SKM-1 (cell line): Measurements from ENCODE around the gene MAK.
"Not testable (repeated sequence)": the region's sequence is repeated elsewhere in the genome, so short reads cannot be mapped to it uniquely, and the experiment has no call there.

Experiments
- DNase-seq: peaks from one replicate; lab custom pipeline; 2025; ENCODE audit not compliant: unreplicated experiment; lab: John Stamatoyannopoulos, UW

The MAK gene

DNA sequence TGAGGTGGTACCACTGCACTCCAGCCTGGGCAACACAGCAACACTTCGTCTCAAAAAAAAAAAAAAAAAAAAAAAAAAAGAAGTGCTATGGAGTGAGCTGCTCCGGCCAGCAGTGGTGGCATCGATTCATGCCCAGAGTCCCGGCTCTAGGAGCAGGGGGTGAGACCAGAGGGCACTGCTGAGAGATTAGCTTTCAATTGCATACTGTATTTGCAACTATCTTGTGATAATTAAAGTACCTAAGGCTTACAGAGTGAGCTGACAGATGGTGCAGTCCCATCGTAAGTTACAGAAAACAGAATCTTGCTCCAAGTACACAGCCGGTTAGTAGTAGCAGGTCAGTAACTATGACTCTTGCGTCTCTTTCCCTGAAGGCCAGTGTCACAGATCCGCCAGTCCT, 59.3 kb downstream of the MAK start:
- DNase-seq, result no peak

DNA sequence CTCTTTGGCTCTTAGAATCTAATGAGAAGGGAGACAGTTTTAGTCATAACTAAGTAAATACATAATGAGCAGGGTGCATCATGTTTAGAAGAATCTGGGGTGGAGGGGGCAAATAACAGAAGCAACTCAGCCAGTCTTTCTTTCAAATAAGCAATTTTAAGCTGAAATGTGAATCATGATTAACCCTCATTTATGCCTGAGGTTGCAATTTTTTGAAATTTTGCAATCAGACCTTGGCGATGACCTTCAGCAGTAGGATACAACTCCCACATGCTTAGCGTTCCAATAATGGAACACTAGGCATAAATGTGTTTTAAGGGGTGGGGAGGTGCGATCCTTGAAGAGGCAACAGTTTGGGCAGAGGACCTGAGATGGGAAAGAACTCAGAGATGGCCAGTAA, 60.1 kb downstream of the MAK start:
- DNase-seq, result no peak

- DNase-seq, result no peak
These were observed 66.9 kb downstream of the MAK start for GRCh38 chr6:10771371-10771894.

DNA sequence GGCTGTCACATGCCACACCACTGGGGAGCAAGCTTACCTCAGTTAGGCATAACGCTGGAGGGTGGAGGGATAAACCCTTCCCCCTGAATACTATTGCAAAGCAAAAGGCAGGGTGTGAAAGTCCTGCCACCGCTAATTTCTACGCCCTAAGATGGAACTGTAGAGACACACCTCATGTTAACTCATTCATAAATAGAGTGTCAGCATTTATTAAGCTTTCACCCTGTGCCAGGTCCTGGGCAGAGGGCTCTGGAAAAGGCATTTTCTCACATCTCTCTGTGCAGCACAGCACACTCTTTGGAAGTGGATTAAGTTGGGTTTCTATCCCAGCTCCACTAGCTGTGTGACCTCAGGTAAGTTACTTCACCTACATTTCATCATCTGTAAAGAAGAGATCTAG, 68.9 kb downstream of the MAK start:
- no peak for DNase-seq

DNA sequence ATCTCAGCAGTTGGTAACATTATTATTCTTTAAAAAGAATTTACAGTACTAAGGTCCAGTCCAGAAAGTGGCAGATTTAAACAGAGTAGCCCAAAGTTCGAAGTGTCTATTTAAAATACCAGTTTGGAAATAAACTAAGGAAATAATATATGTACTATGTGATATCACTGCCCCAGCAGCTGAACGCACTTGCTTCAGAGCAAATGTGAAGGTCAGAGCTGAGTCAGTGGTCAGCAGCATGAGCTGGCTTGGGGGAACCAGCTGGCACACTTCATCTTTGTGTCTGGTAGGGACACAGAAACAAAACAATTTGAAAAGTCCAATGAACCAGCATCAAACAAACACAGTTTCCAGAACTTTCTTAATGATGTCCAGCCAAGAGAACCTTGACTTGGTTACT, 75.3 kb downstream of the MAK start:
- DNase-seq, result no peak

- DNase-seq, result no peak
These were observed 78.4 kb downstream of the MAK start for GRCh38 chr6:10759884-10760329.

- DNase-seq, result no peak
These were observed 79.0 kb downstream of the MAK start for GRCh38 chr6:10759312-10759839.

DNA sequence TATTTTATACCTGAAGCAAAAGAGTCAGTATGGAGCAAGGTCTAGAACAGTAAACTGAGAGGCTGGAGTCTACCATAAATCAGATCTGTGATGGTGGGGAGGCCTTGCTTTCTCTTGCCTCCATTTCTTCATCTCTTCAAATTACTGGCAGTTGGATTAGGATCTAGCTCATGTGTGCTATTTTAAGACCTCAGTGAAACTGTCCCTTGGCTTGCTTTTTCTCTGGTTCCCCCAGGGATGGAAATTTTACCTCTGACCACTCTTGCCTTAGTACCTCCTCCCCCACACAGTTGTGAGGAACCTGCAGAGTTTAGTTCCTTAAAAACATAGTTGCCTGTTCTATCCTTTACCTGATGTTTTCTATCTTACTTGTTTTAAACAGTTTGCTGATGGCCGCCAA, 82.3 kb downstream of the MAK start:
- DNase-seq, result no peak

GRCh38 chr6:10751757-10752156, 86.6 kb downstream of the MAK start:
- DNase-seq, result not testable (repeated sequence)

DNA sequence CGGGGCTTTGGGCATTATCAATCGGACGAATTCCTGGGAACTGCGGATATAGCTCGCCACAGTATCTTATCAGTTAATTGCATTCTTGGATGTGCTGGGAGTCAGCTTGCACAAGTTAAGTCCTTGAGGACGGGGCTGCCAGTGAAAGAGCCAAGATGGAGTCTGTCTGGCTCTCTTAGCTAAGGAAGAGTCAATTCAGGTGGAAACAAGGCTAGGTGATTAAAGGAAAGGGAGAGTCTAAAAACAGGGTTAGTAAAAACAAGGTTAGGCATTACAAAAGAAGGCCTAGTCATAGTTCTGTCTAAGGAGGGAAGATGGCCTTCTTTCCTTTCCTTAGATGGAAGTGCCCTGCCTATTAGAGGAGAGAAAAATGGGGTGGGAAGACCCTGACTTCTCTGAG, 87.8 kb downstream of the MAK start:
- not testable (repeated sequence) for DNase-seq

GRCh38 chr6:10749734-10750133, 88.6 kb downstream of the MAK start:
- DNase-seq, result no peak

- DNase-seq, result peak; percentile 97
These were observed 90.9 kb downstream of the MAK start, which contains the start of gene TMEM14B for GRCh38 chr6:10747251-10747972. Gene TMEM14B, plus strand, starts transcription at chr6:10747805. Its CDS starts 1,441 bp downstream, at chr6:10749246.

DNA sequence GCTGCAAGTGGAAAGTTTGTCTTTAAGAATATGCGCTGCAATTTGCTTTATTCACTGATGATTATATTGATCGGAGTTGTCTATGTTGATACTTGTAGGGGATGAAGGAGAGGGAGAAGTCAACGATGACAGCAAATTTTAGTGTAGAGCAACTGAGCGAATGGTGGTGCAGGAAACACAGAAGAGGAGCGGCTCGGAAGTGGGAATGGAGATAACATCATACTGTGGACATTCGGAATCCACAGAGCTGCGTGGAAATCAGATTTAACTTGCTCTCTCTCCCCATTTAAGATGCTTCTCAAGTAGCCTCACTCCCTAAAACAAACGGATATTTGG, 91.5 kb downstream of the MAK start:
- DNase-seq, result no peak

DNA sequence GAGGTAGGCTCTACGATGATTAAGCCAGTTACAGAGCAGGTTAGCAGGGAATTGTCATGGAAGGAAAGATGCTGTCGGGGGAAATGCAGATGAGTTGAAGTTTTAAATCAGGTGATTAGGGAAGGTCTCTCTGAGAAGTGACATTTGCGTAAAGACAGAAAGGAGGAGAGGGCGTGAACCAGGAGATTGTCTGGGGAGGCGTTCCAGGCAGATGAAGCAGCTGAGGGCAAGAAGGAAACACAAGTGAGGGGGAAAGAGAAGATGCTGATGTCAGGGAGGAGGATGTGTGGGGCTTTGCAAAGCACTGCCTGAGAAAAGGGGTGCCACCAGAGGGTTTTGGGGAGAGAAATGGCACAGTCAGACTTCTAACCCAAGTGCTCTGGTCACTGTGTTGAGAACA, 93.2 kb downstream of the MAK start:
- DNase-seq, result no peak

DNA sequence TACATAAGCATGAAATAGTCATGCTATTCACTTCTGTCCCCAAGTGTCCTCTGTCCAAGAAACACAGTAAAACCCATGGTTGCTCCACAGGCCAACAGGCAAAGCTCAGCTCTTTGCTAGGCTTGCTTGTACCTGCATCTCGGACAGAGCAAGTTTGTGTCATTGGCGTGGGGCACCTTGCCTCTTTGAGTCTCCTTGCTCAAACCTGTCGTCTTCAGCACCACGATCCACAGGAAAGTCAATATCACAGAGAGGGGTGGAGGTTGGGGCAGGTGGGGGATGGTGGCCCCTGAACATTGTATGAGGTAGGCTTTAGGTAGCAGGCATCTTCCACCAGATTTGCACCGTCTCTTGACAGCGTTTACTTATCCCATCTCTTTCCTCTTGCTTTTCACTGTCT, 94.8 kb downstream of the MAK start:
- DNase-seq, result no peak

GRCh38 chr6:10742251-10742650, 96.1 kb downstream of the MAK start:
- DNase-seq, result no peak

DNA sequence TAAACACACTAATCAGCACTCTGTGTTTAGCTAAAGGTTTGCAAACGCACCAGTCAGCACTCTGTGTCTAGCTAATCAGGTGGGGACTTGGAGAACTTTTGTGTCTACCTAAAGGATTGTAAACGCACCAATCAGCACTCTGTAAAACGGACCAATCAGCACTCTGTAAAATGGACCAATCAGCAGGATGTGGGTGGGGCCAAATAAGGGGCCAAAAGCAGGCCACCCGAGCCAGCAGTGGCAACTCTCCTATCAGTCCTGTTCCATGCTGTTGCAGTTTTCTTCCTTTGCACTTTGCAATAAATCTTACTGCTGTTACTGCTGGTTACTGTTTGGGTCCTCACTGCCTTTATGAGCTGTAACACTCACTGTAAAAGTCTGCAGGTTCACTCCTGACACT, 96.7 kb downstream of the MAK start:
- not testable (repeated sequence) for DNase-seq

DNA sequence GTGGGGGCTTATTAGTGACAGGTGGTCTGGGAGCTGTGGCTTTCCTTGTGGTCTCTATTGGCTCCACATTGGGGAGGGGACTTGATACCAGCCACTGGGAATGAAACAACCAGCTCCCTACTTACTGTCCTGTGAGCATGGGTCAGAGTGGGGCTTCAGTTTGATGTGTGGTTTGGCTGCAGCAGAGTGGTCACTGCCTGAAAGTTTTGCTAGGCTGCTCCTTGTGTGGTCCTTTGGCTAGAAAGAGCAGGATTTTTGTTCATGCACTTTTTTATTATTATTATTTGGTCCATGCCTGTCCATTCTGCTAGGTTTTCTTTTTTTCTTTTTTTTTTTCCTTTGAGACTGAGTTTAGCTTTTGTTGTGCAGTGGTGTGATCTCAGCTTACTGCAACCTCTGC, 98.3 kb downstream of the MAK start:
- no peak for DNase-seq

DNA sequence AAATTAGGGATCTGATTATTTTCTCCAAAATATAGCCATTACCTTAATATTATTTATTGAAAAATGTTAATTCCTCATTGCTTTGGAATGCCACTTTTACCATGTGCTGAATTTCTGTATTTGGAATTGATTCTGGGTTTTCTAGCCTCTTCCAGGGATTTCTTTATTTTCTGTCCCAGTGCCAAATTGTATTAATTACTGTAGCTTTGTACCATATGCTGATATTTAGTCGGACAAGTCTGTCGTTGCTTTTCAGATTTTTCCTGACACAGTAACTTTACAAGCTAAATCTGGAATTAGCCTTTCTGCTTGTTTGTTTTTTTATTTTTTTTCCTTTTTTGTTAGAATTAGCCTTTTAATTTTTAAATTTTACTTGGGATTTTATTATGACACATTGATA, 101.6 kb downstream of the MAK start:
- no peak for DNase-seq

GRCh38 chr6:10733863-10734262, 104.5 kb downstream of the MAK start:
- no peak for DNase-seq

DNA sequence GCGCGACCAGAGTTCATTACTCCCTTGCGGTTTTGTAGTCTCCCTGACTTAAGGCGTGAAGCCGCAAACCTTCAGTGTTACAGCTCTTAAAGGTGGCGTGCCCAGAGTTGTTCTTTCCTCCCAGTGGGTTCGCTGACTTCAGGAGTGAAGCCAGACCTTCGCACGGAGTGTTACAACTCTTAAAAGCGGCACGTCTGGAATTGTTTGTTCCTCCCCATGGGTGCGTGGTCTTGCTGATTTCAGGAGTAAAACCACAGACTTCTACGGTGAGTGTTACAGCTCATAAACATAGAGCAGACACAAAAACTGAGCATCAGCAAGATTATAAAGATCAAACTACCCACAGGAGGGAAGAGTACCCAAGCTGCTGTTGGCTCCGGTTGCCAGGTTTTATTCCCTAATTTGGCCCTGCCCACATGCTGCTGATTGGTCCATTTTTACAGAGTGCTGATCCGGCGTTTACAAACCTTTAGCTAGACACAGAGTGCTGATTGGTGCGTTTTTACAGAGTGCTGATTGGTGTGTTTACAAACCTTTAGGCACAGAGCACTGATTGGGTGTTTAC, 105.1 kb downstream of the MAK start:
- DNase-seq, result no peak

- DNase-seq, result peak; percentile 71
These were observed 108.1 kb downstream of the MAK start for GRCh38 chr6:10730254-10730653.

DNA sequence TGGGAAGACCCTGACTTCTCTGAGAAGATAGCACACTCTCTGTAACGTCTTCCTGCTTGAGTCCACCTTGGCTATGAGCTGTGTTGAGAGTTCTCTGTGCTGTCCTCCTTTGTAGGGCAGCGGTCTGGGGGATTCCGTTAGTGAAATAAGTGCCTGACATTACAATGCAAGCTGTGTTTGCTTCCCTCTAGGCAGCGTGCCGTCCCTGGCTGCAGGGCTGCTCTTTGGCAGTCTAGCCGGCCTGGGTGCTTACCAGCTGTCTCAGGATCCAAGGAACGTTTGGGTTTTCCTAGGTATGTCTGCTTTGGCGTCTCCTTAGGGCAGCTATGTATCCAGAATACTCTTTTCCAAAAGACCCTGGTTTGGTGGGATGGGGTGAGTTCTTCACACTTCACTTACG, 112.6 kb downstream of the MAK start:
- no peak for DNase-seq
